Vagina (tissue), 2 donors: ENCODE results near the gene PCDHGA4. TPM values are rescaled to one million over a fixed set of nuclear protein-coding genes. Genes with fewer than 3 reads are reported as not detected.
"Not testable (repeated sequence)": the region's sequence is repeated elsewhere in the genome, so short reads cannot be mapped to it uniquely, and the experiment has no call there.

ENCODE experiments used
- DNase-seq, 2 donors: peaks; one replicate each; pipeline ENCODE4 v3.0.0-alpha.2; 2017; ENCODE audit errors: extremely low spot score in 2 of 2
- H3K27ac ChIP-seq: fragments of 200-600 bp; sonication (generic); one replicate; pipeline ENCODE4 v1.5.1; 2019
- H3K27me3 ChIP-seq: fragments of 200-600 bp; sonication (generic); one replicate; pipeline ENCODE4 v1.5.1; 2019
- H3K36me3 ChIP-seq, 2 donors: fragments of 200-600 bp; sonication (generic); one replicate each; pipeline ENCODE4 v1.5.1; 2017 to 2019
- H3K4me1 ChIP-seq: fragments of 200-600 bp; sonication (generic); one replicate; pipeline ENCODE4 v1.5.1; 2019
- H3K4me3 ChIP-seq, 2 donors: fragments of 200-600 bp; sonication (generic); 1 replicate in 1 of 2; 2 replicates in 1 of 2; pipeline ENCODE4 v1.5.1; 2016 to 2019
- H3K9me3 ChIP-seq: fragments of 200-600 bp; sonication (generic); one replicate; pipeline ENCODE4 v1.5.1; 2019
- POLR2A ChIP-seq, 2 donors: fragments of 450-650 bp; IDR thresholded peaks; one replicate each; pipeline ENCODE4 v1.6.1; 2017; ENCODE audit warnings: antibody characterized with exemption in 2 of 2, mild to moderate bottlenecking in 2 of 2, moderate library complexity in 2 of 2
- POLR2AphosphoS5 ChIP-seq, 2 donors: sonication (generic); formaldehyde crosslinking; IDR thresholded peaks; one replicate each; pipeline ENCODE4 v1.9.0; 2017; ENCODE audit warnings: antibody characterized with exemption in 2 of 2, mild to moderate bottlenecking in 2 of 2, low read depth in 1 of 2; ENCODE audit not compliant: insufficient read depth in 1 of 2
- intact Hi-C: fragments of 100-400 bp; cut with DNase I; formaldehyde crosslinking; loops from one replicate; pipeline ENCODE4 v1.15.1; 2023
- total RNA-seq: library from RNA; depleted of rRNA; stranded (reverse); fragments of >200 nt; gene quantifications from one replicate; pipeline ENCODE4 v1.2.3, GENCODE V29; 2016
- TF ChIP-seq, protein P1 (sequence below), 3 experiments: fragments of 450-650 bp in 2 of 3; fragments of 200-600 bp in 1 of 3; sonication (generic) in 1 of 3; IDR thresholded peaks; one replicate each; pipeline ENCODE4 v1.5.1; 2017 to 2019; ENCODE audit warnings: antibody characterized with exemption in 3 of 3, mild to moderate bottlenecking in 2 of 3, moderate library complexity in 2 of 3

Gene PCDHGA4
- total RNA-seq, 1 donor from 2014 or later = 3.9 TPM

DNA sequence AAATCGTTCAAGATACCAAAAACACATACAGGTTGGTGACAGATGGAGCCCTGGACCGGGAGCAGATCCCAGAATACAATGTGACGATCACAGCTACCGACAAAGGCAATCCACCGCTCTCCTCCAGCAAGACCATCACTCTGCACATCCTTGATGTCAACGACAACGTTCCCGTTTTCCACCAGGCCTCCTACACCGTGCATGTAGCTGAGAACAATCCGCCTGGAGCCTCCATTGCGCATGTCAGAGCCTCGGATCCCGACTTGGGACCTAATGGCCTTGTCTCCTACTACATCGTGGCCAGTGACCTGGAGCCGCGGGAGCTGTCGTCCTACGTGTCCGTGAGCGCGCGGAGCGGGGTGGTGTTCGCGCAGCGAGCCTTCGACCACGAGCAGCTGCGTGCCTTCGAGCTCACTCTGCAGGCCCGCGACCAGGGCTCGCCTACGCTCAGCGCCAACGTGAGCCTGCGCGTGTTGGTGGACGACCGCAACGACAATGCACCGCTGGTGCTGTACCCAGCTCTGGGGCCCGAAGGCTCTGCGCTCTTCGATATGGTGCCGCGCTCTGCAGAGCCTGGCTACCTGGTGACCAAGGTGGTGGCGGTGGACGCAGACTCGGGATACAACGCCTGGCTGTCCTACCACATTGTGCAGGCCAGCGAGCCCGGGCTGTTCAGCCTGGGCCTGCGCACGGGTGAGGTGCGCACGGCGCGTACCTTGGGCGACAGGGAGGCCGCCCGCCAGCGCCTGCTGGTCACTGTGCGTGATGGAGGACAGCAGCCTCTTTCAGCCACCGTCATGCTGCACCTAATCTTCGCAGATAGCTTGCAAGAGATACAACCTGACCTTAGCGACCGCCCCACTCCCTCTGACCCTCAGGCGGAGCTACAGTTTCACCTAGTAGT, 17.0 kb downstream of the PCDHGA4 start:
- peaks cover 0 to 15% of the 10 kb centered on the region in 2 donors for H3K36me3 ChIP-seq
- no peak for DNase-seq
- H3K4me1 ChIP-seq = no peaks in the 10 kb centered on the region
- no peak overlapping the region for H3K4me3 ChIP-seq
- H3K27me3 ChIP-seq = no peaks in the 10 kb centered on the region
- TF ChIP-seq POLR2A (IDR thresholded peaks at IDR 0.05) = no peak
- TF ChIP-seq, protein P1, sequence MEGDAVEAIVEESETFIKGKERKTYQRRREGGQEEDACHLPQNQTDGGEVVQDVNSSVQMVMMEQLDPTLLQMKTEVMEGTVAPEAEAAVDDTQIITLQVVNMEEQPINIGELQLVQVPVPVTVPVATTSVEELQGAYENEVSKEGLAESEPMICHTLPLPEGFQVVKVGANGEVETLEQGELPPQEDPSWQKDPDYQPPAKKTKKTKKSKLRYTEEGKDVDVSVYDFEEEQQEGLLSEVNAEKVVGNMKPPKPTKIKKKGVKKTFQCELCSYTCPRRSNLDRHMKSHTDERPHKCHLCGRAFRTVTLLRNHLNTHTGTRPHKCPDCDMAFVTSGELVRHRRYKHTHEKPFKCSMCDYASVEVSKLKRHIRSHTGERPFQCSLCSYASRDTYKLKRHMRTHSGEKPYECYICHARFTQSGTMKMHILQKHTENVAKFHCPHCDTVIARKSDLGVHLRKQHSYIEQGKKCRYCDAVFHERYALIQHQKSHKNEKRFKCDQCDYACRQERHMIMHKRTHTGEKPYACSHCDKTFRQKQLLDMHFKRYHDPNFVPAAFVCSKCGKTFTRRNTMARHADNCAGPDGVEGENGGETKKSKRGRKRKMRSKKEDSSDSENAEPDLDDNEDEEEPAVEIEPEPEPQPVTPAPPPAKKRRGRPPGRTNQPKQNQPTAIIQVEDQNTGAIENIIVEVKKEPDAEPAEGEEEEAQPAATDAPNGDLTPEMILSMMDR (IDR thresholded peaks at IDR 0.05) = no peak
- TF ChIP-seq POLR2AphosphoS5 (IDR thresholded peaks at IDR 0.05; ENCODE audit: insufficient read depth in 1 of 2, low read depth in 1 of 2) = no peak
- H3K9me3 ChIP-seq = peaks cover 83% of the 10 kb centered on the region
- intact Hi-C loops = no loop called here
- no peak overlapping the region for H3K27ac ChIP-seq

DNA sequence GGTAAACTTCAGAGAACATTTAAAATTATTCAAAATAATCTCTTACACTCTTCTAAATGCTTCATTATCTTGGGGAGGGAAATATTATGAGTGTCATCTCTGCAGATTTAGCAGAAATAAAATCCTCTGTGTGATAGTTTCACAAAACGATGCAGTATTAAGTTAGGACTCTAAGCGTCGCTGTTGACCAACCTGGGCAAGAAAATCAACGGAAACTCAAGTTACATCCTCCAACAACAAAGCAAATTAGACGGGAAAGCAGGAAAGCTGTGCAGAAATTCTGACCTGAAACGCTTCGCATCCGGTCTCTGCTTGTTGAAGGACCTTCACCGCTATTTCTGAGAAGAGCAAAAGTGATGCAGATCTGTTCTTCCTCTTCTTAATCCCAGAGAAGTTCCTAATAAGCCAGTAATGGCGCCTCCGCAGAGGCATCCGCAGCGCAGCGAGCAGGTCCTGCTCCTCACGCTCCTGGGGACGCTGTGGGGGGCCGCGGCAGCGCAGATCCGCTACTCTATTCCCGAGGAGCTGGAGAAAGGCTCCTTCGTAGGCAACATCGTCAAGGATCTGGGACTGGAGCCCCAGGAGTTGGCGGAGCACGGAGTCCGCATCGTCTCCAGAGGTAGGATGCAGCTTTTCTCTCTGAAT, 19.0 kb downstream of the PCDHGA4 start, which contains the start of gene PCDHGA6:
Gene PCDHGA6 (plus strand): TSS at position 219 of the 645 bp plus-strand sequence. CDS start 193 bp downstream, at position 412.
- Histone ChIP-seq H3K9me3 (peaks cover 87% of the 10 kb centered on the region), H3K4me3 (peak within 1 kb of the TSS; percentile 1 to 26), H3K36me3 (peaks cover 0 to 15% of the 10 kb centered on the region in 2 donors), H3K27me3 (no peaks in the 10 kb centered on the region), H3K4me1 (no peaks in the 10 kb centered on the region), H3K27ac (no peak within 1 kb of the TSS)
- intact Hi-C loops = no loop called here
- TF ChIP-seq, protein P1 (IDR thresholded peaks at IDR 0.05) = peak in 1 of 3 experiments; percentile 8
- TF ChIP-seq POLR2A (IDR thresholded peaks at IDR 0.05) (no peak), POLR2AphosphoS5 (IDR thresholded peaks at IDR 0.05; ENCODE audit: insufficient read depth in 1 of 2, low read depth in 1 of 2) (peak in 1 of 2 donors; percentile 15)
- DNase-seq = no peak

DNA sequence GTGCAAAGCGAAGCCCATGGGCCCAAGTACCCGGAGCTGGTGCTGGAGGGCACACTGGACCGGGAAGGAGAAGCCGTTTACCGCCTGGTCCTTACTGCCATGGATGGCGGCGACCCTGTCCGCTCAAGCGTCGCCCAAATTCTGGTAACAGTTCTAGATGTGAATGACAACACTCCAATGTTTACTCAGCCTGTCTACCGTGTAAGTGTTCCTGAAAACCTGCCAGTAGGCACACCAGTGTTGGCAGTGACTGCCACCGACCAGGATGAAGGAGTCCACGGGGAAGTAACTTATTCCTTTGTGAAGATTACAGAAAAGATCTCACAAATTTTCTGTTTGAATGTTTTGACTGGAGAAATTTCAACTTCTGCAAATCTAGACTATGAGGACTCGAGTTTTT, 19.8 kb downstream of the PCDHGA4 start:
- no peak for DNase-seq
- TF ChIP-seq POLR2A (IDR thresholded peaks at IDR 0.05) = no peak
- TF ChIP-seq, protein P1 (IDR thresholded peaks at IDR 0.05) = no peak
- no peak for TF ChIP-seq POLR2AphosphoS5 (IDR thresholded peaks at IDR 0.05; ENCODE audit: insufficient read depth in 1 of 2, low read depth in 1 of 2)
- intact Hi-C loops = no loop called here
- Histone ChIP-seq H3K27me3 (no peaks in the 10 kb centered on the region), H3K9me3 (peaks cover 89% of the 10 kb centered on the region), H3K4me3 (peak overlapping the region in 1 of 2 donors; percentile 1), H3K36me3 (peaks cover 0 to 15% of the 10 kb centered on the region in 2 donors), H3K4me1 (no peaks in the 10 kb centered on the region), H3K27ac (no peak overlapping the region)

DNA sequence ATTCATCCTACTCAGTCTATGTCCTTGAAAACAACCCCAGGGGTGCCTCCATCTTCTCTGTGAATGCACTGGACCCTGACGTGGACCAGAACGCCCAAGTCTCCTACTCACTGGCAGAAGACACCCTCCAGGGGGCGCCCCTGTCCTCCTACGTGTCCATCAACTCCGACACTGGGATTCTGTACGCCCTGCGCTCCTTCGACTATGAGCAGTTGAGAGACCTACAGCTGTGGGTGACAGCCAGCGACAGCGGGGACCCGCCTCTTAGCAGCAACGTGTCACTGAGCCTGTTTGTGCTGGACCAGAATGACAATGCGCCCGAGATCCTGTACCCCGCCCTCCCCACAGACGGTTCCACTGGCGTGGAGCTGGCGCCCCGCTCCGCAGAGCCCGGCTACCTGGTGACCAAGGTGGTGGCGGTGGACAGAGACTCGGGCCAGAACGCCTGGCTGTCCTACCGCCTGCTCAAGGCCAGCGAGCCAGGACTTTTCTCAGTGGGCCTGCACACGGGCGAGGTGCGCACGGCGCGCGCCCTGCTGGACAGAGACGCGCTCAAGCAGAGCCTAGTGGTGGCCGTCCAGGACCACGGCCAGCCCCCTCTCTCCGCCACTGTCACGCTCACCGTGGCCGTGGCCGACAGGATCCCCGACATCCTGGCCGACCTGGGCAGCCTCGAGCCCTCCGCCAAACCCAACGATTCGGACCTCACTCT, 20.8 kb downstream of the PCDHGA4 start:
- DNase-seq, H3K4me1 ChIP-seq, H3K27me3 ChIP-seq, H3K4me3 ChIP-seq, H3K27ac ChIP-seq, intact Hi-C loops: not testable (repeated sequence)
- Histone ChIP-seq H3K9me3 (peaks cover 81% of the 10 kb centered on the region), H3K36me3 (peaks cover 0 to 12% of the 10 kb centered on the region in 2 donors)
